Smooth muscle cell of bladder (primary cell): ENCODE measurements around the gene ACYP2. TPM values are rescaled to one million over a fixed set of nuclear protein-coding genes. Genes with fewer than 3 reads are reported as not detected.

Source experiments
- total RNA-seq: library from RNA; depleted of rRNA; stranded (reverse); fragments of >200 nt; gene quantifications from 2 replicates; pipeline ENCODE4 v1.2.3, GENCODE V29; 2014

ACYP2 gene
- 8.8 and 14.3 TPM in 2 replicates for total RNA-seq

DNA sequence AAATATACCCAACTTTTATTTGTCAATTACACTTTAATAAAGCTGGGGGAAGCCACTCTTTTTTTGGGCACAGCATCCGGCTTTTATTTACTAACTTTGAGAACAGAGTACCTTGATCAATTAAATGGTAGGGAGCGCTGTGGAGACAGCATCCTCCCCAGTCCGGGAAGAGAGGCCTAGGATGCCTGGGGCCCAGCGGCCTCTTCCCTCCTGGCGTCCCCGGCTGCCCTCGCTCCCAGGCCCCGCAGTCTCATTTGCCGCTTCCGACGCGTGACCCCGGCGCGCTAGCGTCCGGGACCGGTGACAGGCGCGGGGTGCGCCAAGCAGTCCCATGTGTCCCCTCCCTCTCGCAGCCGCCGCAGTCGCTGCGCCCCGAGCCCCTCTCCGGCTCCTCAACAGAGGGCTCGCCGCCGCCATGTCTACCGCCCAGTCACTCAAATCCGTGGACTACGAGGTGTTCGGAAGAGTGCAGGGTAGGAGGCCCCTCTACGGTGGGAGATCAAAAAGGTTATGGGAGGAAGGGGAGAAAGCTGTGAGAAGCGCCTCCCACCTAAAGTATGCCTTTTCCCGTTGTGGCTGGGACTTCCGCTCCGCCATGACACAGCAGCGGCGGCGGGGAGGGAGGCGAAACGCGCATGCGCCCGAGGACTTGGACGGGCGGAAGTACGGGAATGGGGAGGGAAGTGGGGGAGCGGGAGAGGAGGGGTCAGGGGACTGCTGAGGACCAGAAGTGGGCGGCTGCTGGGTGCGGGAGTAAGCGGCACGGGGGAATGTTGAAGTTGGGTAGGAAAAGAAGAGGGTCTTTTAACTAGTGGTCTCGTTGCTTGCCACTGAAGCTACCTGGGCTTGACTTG is at the start of gene ACYP2:
TSS of gene ACYP2 (plus strand) at position 332 of the 854 bp plus-strand sequence.

DNA sequence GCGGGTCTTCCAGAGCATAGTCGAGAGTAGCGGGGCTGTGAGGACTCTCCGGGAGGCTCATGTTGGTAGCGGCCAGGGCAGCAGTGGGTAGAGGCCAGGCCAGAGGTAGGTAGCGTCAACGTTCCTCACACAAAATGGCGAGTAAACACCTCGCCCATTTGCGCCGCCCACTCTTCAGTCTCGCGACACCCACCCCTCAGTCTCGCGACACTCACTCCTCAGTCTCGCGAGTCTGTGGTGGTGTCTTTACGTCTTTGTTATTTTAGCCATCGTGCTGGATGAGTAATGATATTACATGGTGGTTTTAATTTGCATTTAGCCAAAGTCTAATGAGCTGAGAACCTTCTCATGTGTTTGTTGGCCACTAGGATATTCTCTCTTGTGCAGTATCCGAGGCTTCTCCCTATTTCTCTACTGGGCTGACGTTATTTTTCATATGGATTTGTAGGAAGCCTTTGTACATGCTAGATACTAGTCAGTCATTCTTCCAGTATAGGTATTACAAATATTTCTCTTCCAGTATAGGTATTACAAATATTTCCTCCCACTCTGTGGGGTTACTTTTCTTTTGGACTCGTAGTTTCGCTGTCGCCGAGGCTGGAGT is 140.8 kb downstream of the ACYP2 start, which contains the start of gene TSPYL6:
TSS of gene TSPYL6 (minus strand) at position 139 of the 604 bp plus-strand sequence. CDS start at position 61, 78 bp downstream.

Other genes with a start within 250 kb of the ACYP2 start
- gene PSME4, start 144.6 kb upstream of the ACYP2 start, total RNA-seq = 20.8 and 23.5 TPM in 2 replicates
- gene TSPYL6, start 140.6 kb downstream of the ACYP2 start, total RNA-seq = not detected in 2 replicates